Stimulated activated CD4-positive, alpha-beta T cell treated with anti-CD3 and anti-CD28 coated beads, Interleukin-12 subunit alpha, Interleukin-12 subunit beta, amount 100 ng/mL, for 48 hours (primary cell): ENCODE data around the gene BCAT1.
"Not testable (repeated sequence)": the region's sequence is repeated elsewhere in the genome, so short reads cannot be mapped to it uniquely, and the experiment has no call there.

Experiments used
- DNase-seq, 3 donors: peaks; one replicate each; pipeline ENCODE4 v3.0.0-alpha.2; 2020; ENCODE audit warnings: low read depth in 2 of 3, low spot score in 1 of 3

BCAT1 gene

GRCh38 chr12:24860546-24860945, 88.4 kb downstream of the BCAT1 start:
- no peak for DNase-seq

GRCh38 chr12:24856541-24856940, 92.4 kb downstream of the BCAT1 start:
- no peak for DNase-seq

GRCh38 chr12:24854908-24855307, 94.0 kb downstream of the BCAT1 start:
- DNase-seq: no peak

- DNase-seq: no peak
Observed at GRCh38 chr12:24854017-24854416, 94.9 kb downstream of the BCAT1 start.

GRCh38 chr12:24853588-24853987, 95.3 kb downstream of the BCAT1 start:
- DNase-seq: no peak

GRCh38 chr12:24853094-24853493, 95.8 kb downstream of the BCAT1 start:
- no peak for DNase-seq

- no peak for DNase-seq
Observed at GRCh38 chr12:24852420-24852819, 96.5 kb downstream of the BCAT1 start.

- not testable (repeated sequence) for DNase-seq
Observed at GRCh38 chr12:24851883-24852282, 97.0 kb downstream of the BCAT1 start.

- DNase-seq: no peak
Observed at GRCh38 chr12:24851341-24851740, 97.6 kb downstream of the BCAT1 start.

GRCh38 chr12:24850496-24850895, 98.4 kb downstream of the BCAT1 start:
- no peak for DNase-seq

GRCh38 chr12:24848941-24849477, 99.9 kb downstream of the BCAT1 start:
- no peak for DNase-seq

GRCh38 chr12:24846689-24847088, 102.2 kb downstream of the BCAT1 start:
- no peak for DNase-seq

- DNase-seq: no peak
Observed at GRCh38 chr12:24845615-24846014, 103.3 kb downstream of the BCAT1 start.

- DNase-seq: no peak
Observed at GRCh38 chr12:24840046-24840800, 108.7 kb downstream of the BCAT1 start.

- peak; percentile 61 to 73 (median 66) for DNase-seq
Observed at GRCh38 chr12:24839268-24839791, 109.6 kb downstream of the BCAT1 start.

GRCh38 chr12:24838531-24838950, 110.4 kb downstream of the BCAT1 start:
- peak in 1 of 3 donors; percentile 24 for DNase-seq

GRCh38 chr12:24835377-24835776, 113.5 kb downstream of the BCAT1 start:
- no peak for DNase-seq

GRCh38 chr12:24833513-24833912, 115.4 kb downstream of the BCAT1 start:
- DNase-seq: no peak

- DNase-seq: no peak
Observed at GRCh38 chr12:24823808-24824515, 124.9 kb downstream of the BCAT1 start.

- no peak for DNase-seq
Observed at GRCh38 chr12:24822121-24822899, 126.6 kb downstream of the BCAT1 start.

- no peak for DNase-seq
Observed at GRCh38 chr12:24821691-24822090, 127.2 kb downstream of the BCAT1 start.
